ENCODE results near the gene SPG7. TPM values are rescaled to one million over a fixed set of nuclear protein-coding genes. Genes with fewer than 3 reads are reported as not detected.

SPG7 gene
- total RNA-seq, 2 donors from 2014 or later, result 85.6 to 105 TPM

GRCh38 chr16:89572073-89572484 is 63.9 kb downstream of the SPG7 start:
- Histone ChIP-seq H3K27me3 (peaks cover 32% of the 10 kb centered on the region), H3K27ac (no peak overlapping the region), H3K9ac (ENCODE audit: low read depth in 2 of 2, low read length in 2 of 2) (no peak overlapping the region), H3K4me3 (no peak overlapping the region), H3K9me3 (no peaks in the 10 kb centered on the region), H3K36me3 (no peaks in the 10 kb centered on the region), H3K4me1 (peaks cover 11% of the 10 kb centered on the region)
- DNase-seq, result no peak
- TF ChIP-seq CTCF (IDR thresholded peaks at IDR 0.05), result no peak
- intact Hi-C loops (cut with DNase I), result loop anchor here (10.0 kb wide), 1 partner anchor 73 kb away; no protein-coding TSS in a partner anchor

GRCh38 chr16:89572485-89573205 is 64.4 kb downstream of the SPG7 start:
- intact Hi-C loops (cut with DNase I), result loop anchor here (10.0 kb wide), 1 partner anchor 72 kb away; no protein-coding TSS in a partner anchor
- Histone ChIP-seq H3K27me3 (peaks cover 32% of the 10 kb centered on the region), H3K27ac (no peak overlapping the region), H3K36me3 (no peaks in the 10 kb centered on the region), H3K9me3 (no peaks in the 10 kb centered on the region), H3K4me3 (no peak overlapping the region), H3K4me1 (peaks cover 11% of the 10 kb centered on the region), H3K9ac (ENCODE audit: low read depth in 2 of 2, low read length in 2 of 2) (no peak overlapping the region)
- TF ChIP-seq CTCF (IDR thresholded peaks at IDR 0.05), result no peak
- DNase-seq, result no peak

GRCh38 chr16:89573826-89574680 is 65.8 kb downstream of the SPG7 start:
- no peak for DNase-seq
- Histone ChIP-seq H3K4me3 (no peak overlapping the region), H3K9me3 (no peaks in the 10 kb centered on the region), H3K36me3 (no peaks in the 10 kb centered on the region), H3K27me3 (peaks cover 32% of the 10 kb centered on the region), H3K27ac (no peak overlapping the region), H3K4me1 (peaks cover 11% of the 10 kb centered on the region), H3K9ac (ENCODE audit: low read depth in 2 of 2, low read length in 2 of 2) (no peak overlapping the region)
- no peak for TF ChIP-seq CTCF (IDR thresholded peaks at IDR 0.05)
- intact Hi-C loops (cut with DNase I), result loop anchor here (10.0 kb wide), 1 partner anchor 71 kb away; no protein-coding TSS in a partner anchor

- intact Hi-C loops (cut with DNase I), result loop anchor here (10.0 kb wide), 1 partner anchor 70 kb away; no protein-coding TSS in a partner anchor
- no peak overlapping the region for H3K9ac ChIP-seq (ENCODE audit: low read depth in 2 of 2, low read length in 2 of 2)
Measured at GRCh38 chr16:89574681-89575246, 66.6 kb downstream of the SPG7 start.

More at GRCh38 chr16:89574681-89575246, 66.6 kb downstream of the SPG7 start:
- peak; percentile 57 for DNase-seq
- H3K4me3 ChIP-seq, result peak overlapping the region; percentile 26
- no peak overlapping the region for H3K27ac ChIP-seq
- peaks cover 11% of the 10 kb centered on the region for H3K4me1 ChIP-seq
- TF ChIP-seq CTCF (IDR thresholded peaks at IDR 0.05), result peak; percentile 59
- H3K27me3 ChIP-seq, result peaks cover 32% of the 10 kb centered on the region
- no peaks in the 10 kb centered on the region for H3K9me3 ChIP-seq
- no peaks in the 10 kb centered on the region for H3K36me3 ChIP-seq

Measured in colonic mucosa (tissue), 4 donors.